GM18502 (cell line): ENCODE data around the gene ANKFY1.
"Not testable (repeated sequence)": the region's sequence is repeated elsewhere in the genome, so short reads cannot be mapped to it uniquely, and the experiment has no call there.

Source experiments
- ATAC-seq: cut with Tn5 transposase; IDR thresholded peaks from one replicate; pipeline ENCODE4 v1.9.1; 2021; ENCODE audit warnings: mild to moderate bottlenecking; ENCODE audit not compliant: unreplicated experiment, poor library complexity

The ANKFY1 gene

GRCh38 chr17:4161967-4162305 is 101.8 kb downstream of the ANKFY1 start:
- no peak for ATAC-seq

GRCh38 chr17:4161192-4161966 is 102.4 kb downstream of the ANKFY1 start:
- ATAC-seq: no peak

GRCh38 chr17:4160294-4160859 is 103.4 kb downstream of the ANKFY1 start:
- no peak for ATAC-seq

- no peak for ATAC-seq
Measured at GRCh38 chr17:4159761-4160160, 104.0 kb downstream of the ANKFY1 start.

- ATAC-seq: no peak
Measured at GRCh38 chr17:4157618-4158333, 106.0 kb downstream of the ANKFY1 start.

- ATAC-seq: no peak
Measured at GRCh38 chr17:4156750-4157381, 106.9 kb downstream of the ANKFY1 start.

- ATAC-seq: no peak
Measured at GRCh38 chr17:4155980-4156620, 107.7 kb downstream of the ANKFY1 start.

GRCh38 chr17:4154201-4154600 is 109.6 kb downstream of the ANKFY1 start:
- no peak for ATAC-seq

- no peak for ATAC-seq
Measured at GRCh38 chr17:4152471-4152870, 111.3 kb downstream of the ANKFY1 start.

GRCh38 chr17:4150096-4150495 is 113.7 kb downstream of the ANKFY1 start:
- ATAC-seq: no peak

- ATAC-seq: no peak
Measured at GRCh38 chr17:4148611-4149308, 115.0 kb downstream of the ANKFY1 start.

GRCh38 chr17:4147751-4148310 is 115.9 kb downstream of the ANKFY1 start:
- ATAC-seq: no peak

GRCh38 chr17:4146641-4147040 is 117.1 kb downstream of the ANKFY1 start:
- no peak for ATAC-seq

GRCh38 chr17:4144422-4144747 is 119.4 kb downstream of the ANKFY1 start:
- no peak for ATAC-seq

- ATAC-seq: peak; percentile 61
Measured at GRCh38 chr17:4143563-4144421, 120.0 kb downstream of the ANKFY1 start.

GRCh38 chr17:4142107-4142900 is 121.5 kb downstream of the ANKFY1 start:
- ATAC-seq: peak; percentile 30

GRCh38 chr17:4140125-4140524 is 123.7 kb downstream of the ANKFY1 start:
- no peak for ATAC-seq

- not testable (repeated sequence) for ATAC-seq
Measured at GRCh38 chr17:4138906-4139526, 124.8 kb downstream of the ANKFY1 start.
